Mesenchymal stem cell (in vitro differentiated cells and primary cell): ENCODE measurements around the gene BBX. TPM values are rescaled to one million over a fixed set of nuclear protein-coding genes. Genes with fewer than 3 reads are reported as not detected.

ENCODE experiments used
- DNase-seq: peaks from one replicate; pipeline ENCODE4 v3.0.0-alpha.2; 2013
- H2AFZ ChIP-seq: one replicate; pipeline ENCODE4 v1.6.1; 2013; ENCODE audit warnings: low read depth, mild to moderate bottlenecking, control low read depth, inconsistent platforms, low read length, moderate library complexity
- H2AK5ac ChIP-seq: 2 replicates; pipeline ENCODE4 v1.6.1; 2013; ENCODE audit warnings: low read length, moderate library complexity, mild to moderate bottlenecking, inconsistent platforms; ENCODE audit not compliant: severe bottlenecking
- H2BK120ac ChIP-seq: one replicate; pipeline ENCODE4 v1.6.1; 2013; ENCODE audit warnings: low read depth, mild to moderate bottlenecking, inconsistent platforms, low read length, moderate library complexity
- H2BK12ac ChIP-seq, 2 experiments: one replicate each; pipeline ENCODE4 v1.6.1; 2013; ENCODE audit warnings: inconsistent platforms in 2 of 2, low read length in 2 of 2, mild to moderate bottlenecking in 2 of 2, moderate library complexity in 2 of 2, control low read depth in 1 of 2
- H2BK15ac ChIP-seq: one replicate; pipeline ENCODE4 v1.6.1; 2013; ENCODE audit warnings: mild to moderate bottlenecking, low read depth, inconsistent platforms; ENCODE audit not compliant: poor library complexity, severe bottlenecking
- H2BK5ac ChIP-seq: 2 replicates; pipeline ENCODE4 v1.6.1; 2013; ENCODE audit warnings: low read depth, mild to moderate bottlenecking, low read length, control low read depth, inconsistent platforms; ENCODE audit not compliant: poor library complexity, severe bottlenecking
- H3K14ac ChIP-seq, 2 experiments: one replicate each; pipeline ENCODE4 v1.6.1; 2013; ENCODE audit warnings: inconsistent platforms in 2 of 2, low read length in 2 of 2, control low read depth in 1 of 2, mild to moderate bottlenecking in 1 of 2, moderate library complexity in 1 of 2
- H3K18ac ChIP-seq, 2 experiments: one replicate each; pipeline ENCODE4 v1.6.1; 2013; ENCODE audit warnings: inconsistent platforms in 2 of 2, low read length in 2 of 2, control low read depth in 1 of 2, low read depth in 1 of 2, mild to moderate bottlenecking in 1 of 2
- H3K23ac ChIP-seq, 2 experiments: one replicate each; pipeline ENCODE4 v1.6.1; 2013; ENCODE audit warnings: inconsistent platforms in 2 of 2, low read length in 2 of 2, mild to moderate bottlenecking in 2 of 2, moderate library complexity in 2 of 2, control low read depth in 1 of 2
- H3K27ac ChIP-seq: 2 replicates; pipeline ENCODE4 v1.5.1; 2013; ENCODE audit warnings: mild to moderate bottlenecking, moderate library complexity, low read length, control low read depth, inconsistent platforms; ENCODE audit not compliant: poor library complexity, severe bottlenecking
- H3K27me3 ChIP-seq, 2 experiments: 2 replicates each; pipeline versions ENCODE4 v1.6.1 to v1.7.0; 2013; ENCODE audit warnings: low read length in 2 of 2, mild to moderate bottlenecking in 2 of 2, moderate library complexity in 2 of 2, control low read depth in 1 of 2, inconsistent platforms in 1 of 2; ENCODE audit not compliant: control insufficient read depth in 1 of 2, insufficient read depth in 1 of 2
- H3K36me3 ChIP-seq, 2 experiments: 2 replicates each; pipeline versions ENCODE4 v1.6.1 to v1.7.0; 2013; ENCODE audit warnings: low read length in 2 of 2, control low read depth in 1 of 2, inconsistent platforms in 1 of 2, low read depth in 1 of 2, mild to moderate bottlenecking in 1 of 2; ENCODE audit not compliant: insufficient read depth in 2 of 2, control insufficient read depth in 1 of 2
- H3K4ac ChIP-seq, 2 experiments: one replicate each; pipeline ENCODE4 v1.6.1; 2013; ENCODE audit warnings: inconsistent platforms in 2 of 2, low read length in 2 of 2, mild to moderate bottlenecking in 2 of 2, moderate library complexity in 2 of 2, control low read depth in 1 of 2, low read depth in 1 of 2
- H3K4me1 ChIP-seq: 2 replicates; pipeline ENCODE4 v1.6.1; 2013; ENCODE audit warnings: low read depth, low read length, control low read depth; ENCODE audit not compliant: control insufficient read depth, insufficient read depth
- H3K4me2 ChIP-seq: 2 replicates; pipeline ENCODE4 v1.6.1; 2013; ENCODE audit warnings: low read length, mild to moderate bottlenecking, inconsistent platforms; ENCODE audit not compliant: poor library complexity, severe bottlenecking
- H3K4me3 ChIP-seq, 2 experiments: 2 replicates each; pipeline versions ENCODE4 v1.5.1 to v1.7.0; 2013; ENCODE audit warnings: low read length in 2 of 2, mild to moderate bottlenecking in 2 of 2, control low read depth in 1 of 2, low read depth in 1 of 2; ENCODE audit not compliant: insufficient read depth in 1 of 2
- H3K79me1 ChIP-seq: replicated peaks from 2 replicates; pipeline ENCODE4 v1.6.1; 2013; ENCODE audit warnings: mild to moderate bottlenecking, control low read depth, low read length, inconsistent platforms; ENCODE audit not compliant: poor library complexity, severe bottlenecking
- H3K9ac ChIP-seq: 2 replicates; pipeline ENCODE4 v1.7.0; 2013; ENCODE audit warnings: mild to moderate bottlenecking, low read length, moderate library complexity
- H3K9me3 ChIP-seq: 2 replicates; pipeline ENCODE4 v1.7.0; 2013; ENCODE audit warnings: mild to moderate bottlenecking, low read length; ENCODE audit not compliant: control insufficient read depth
- H4K8ac ChIP-seq: one replicate; pipeline ENCODE4 v1.6.1; 2013; ENCODE audit warnings: inconsistent platforms, mild to moderate bottlenecking, low read length, moderate library complexity
- H4K91ac ChIP-seq: one replicate; pipeline ENCODE4 v1.6.1; 2013; ENCODE audit warnings: mild to moderate bottlenecking, low read length, inconsistent platforms
- WGBS: methylation state at CpG from one replicate; pipeline ENCODE4 v1.1.7; 2013; ENCODE audit warnings: mixed read lengths; 5-methylcytosine and 5-hydroxymethylcytosine counted together
- polyA plus RNA-seq, 2 experiments: library from polyadenylated mRNA; stranded (reverse); fragments of 200-250 nt; gene quantifications; one replicate each; pipeline ENCODE4 v1.2.3, GENCODE V29; 2013

The BBX gene
- 37.7 TPM for polyA plus RNA-seq (2013, experiment 1 of 2)
- 38.4 TPM for polyA plus RNA-seq (2013, experiment 2 of 2)

DNA sequence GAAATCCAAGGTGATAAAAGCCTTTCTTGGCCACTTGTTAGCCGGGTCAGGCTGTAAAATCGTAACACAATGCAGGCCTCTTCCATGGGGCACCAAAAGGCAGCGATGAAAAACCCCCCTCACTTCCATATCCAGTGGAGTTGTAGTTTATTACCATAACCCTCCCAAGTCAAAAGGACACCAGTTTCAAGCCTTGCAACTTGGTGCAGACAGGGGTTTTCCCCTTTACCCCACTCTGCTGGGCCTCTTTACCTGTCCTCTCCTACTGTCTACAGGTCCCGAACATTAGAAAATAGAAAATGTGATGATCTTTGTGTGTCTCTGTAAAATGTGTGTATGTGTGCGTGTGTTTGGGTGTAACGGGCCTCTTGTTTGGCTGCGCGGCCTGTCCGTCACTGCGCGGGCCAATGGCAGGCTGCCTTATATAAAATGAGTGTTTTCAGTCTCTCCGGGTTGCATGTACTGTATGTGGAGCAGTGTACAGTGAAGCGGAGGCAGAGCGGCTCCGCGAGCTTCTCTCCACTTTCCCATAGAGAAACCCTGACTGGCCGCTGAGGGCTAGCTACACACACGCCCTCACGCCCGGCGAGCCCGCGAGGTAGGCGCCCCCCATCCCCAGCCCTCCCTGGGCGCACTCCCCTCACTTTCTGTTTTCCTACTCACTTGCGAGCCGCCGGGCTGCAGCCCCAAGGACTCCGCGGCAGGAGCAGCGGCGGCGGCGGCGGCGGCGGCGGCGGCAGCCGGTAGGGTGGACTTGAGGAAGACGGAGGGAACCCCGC, at the start of gene BBX:
Gene BBX, plus strand, starts transcription at position 453 of the 779 bp plus-strand sequence. CDS start 187,499 bp downstream, outside the sequence.
- Histone ChIP-seq H3K9me3 (no peaks in the 10 kb centered on the region), H3K4me3 (peak within 1 kb of the TSS; percentile 69 to 97), H2AK5ac (no peak within 1 kb of the TSS), H2BK120ac (peak within 1 kb of the TSS; percentile 95), H3K36me3 (no peaks in the 10 kb centered on the region), H3K9ac (peak within 1 kb of the TSS; percentile 91), H2AFZ (peak within 1 kb of the TSS; percentile 57), H3K79me1 (peaks cover 9% of the 10 kb centered on the region), H3K27ac (peak within 1 kb of the TSS; percentile 86), H4K91ac (peak within 1 kb of the TSS; percentile 39), H2BK5ac (peak within 1 kb of the TSS; percentile 46), H2BK15ac (no peak within 1 kb of the TSS), H3K18ac (peak within 1 kb of the TSS; percentile 63 to 91), H3K4ac (peak within 1 kb of the TSS in 1 of 2 experiments; percentile 32), H3K14ac (peak within 1 kb of the TSS in 1 of 2 experiments; percentile 46), H4K8ac (peak within 1 kb of the TSS; percentile 60), H3K23ac (peak within 1 kb of the TSS in 1 of 2 experiments; percentile 84), H3K4me2 (peak within 1 kb of the TSS; percentile 87), H2BK12ac (peak within 1 kb of the TSS in 1 of 2 experiments; percentile 11), H3K27me3 (no peaks in the 10 kb centered on the region), H3K4me1 (no peaks in the 10 kb centered on the region)
- DNase-seq: peak; percentile 98
- WGBS: under 1% methylated on average over 34 of the region's 42 CpGs

GRCh38 chr3:107476462-107476861, 46.3 kb upstream of the BBX start:
- H3K27ac ChIP-seq: no peak overlapping the region
- no peak overlapping the region for H2AK5ac ChIP-seq
- no peak overlapping the region for H3K9ac ChIP-seq
- no peak overlapping the region for H2BK15ac ChIP-seq
- no peak overlapping the region for H4K91ac ChIP-seq
- H3K4me1 ChIP-seq: no peaks in the 10 kb centered on the region
- H2BK12ac ChIP-seq: no peak overlapping the region
- no peak overlapping the region for H2BK120ac ChIP-seq
- H3K14ac ChIP-seq: no peak overlapping the region
- no peaks in the 10 kb centered on the region for H3K79me1 ChIP-seq
- H3K4me2 ChIP-seq: no peak overlapping the region
- no peak overlapping the region for H3K4me3 ChIP-seq
- no peaks in the 10 kb centered on the region for H3K27me3 ChIP-seq
- H3K36me3 ChIP-seq: no peaks in the 10 kb centered on the region
- no peak overlapping the region for H2AFZ ChIP-seq
- no peak overlapping the region for H3K23ac ChIP-seq
- no peak overlapping the region for H4K8ac ChIP-seq
- no peak overlapping the region for H3K18ac ChIP-seq
- no peaks in the 10 kb centered on the region for H3K9me3 ChIP-seq
- no peak for DNase-seq
- H2BK5ac ChIP-seq: no peak overlapping the region
- no peak overlapping the region for H3K4ac ChIP-seq

GRCh38 chr3:107487490-107487889, 35.3 kb upstream of the BBX start:
- H3K23ac ChIP-seq: no peak overlapping the region
- no peak overlapping the region for H2BK5ac ChIP-seq
- H2AFZ ChIP-seq: no peak overlapping the region
- H3K79me1 ChIP-seq: no peaks in the 10 kb centered on the region
- DNase-seq: no peak
- WGBS: no CpG with 5 or more reads among the region's 2 CpGs
- no peak overlapping the region for H3K27ac ChIP-seq
- H2BK120ac ChIP-seq: no peak overlapping the region
- no peaks in the 10 kb centered on the region for H3K4me1 ChIP-seq
- no peak overlapping the region for H3K4ac ChIP-seq
- no peak overlapping the region for H2BK15ac ChIP-seq
- H2AK5ac ChIP-seq: no peak overlapping the region
- H3K4me3 ChIP-seq: no peak overlapping the region
- no peak overlapping the region for H3K14ac ChIP-seq
- H3K36me3 ChIP-seq: no peaks in the 10 kb centered on the region
- no peak overlapping the region for H4K8ac ChIP-seq
- no peaks in the 10 kb centered on the region for H3K27me3 ChIP-seq
- no peaks in the 10 kb centered on the region for H3K9me3 ChIP-seq
- no peak overlapping the region for H3K18ac ChIP-seq
- no peak overlapping the region for H3K9ac ChIP-seq
- H2BK12ac ChIP-seq: no peak overlapping the region
- H4K91ac ChIP-seq: no peak overlapping the region
- H3K4me2 ChIP-seq: no peak overlapping the region

- WGBS: 93% methylated on average over 2 of the region's 4 CpGs
- no peak overlapping the region for H3K9ac ChIP-seq
- no peak overlapping the region for H4K91ac ChIP-seq
- no peaks in the 10 kb centered on the region for H3K36me3 ChIP-seq
- no peak overlapping the region for H3K4me3 ChIP-seq
- no peaks in the 10 kb centered on the region for H3K9me3 ChIP-seq
- H3K4ac ChIP-seq: no peak overlapping the region
- H3K23ac ChIP-seq: no peak overlapping the region
- DNase-seq: no peak
- no peak overlapping the region for H3K4me2 ChIP-seq
- no peaks in the 10 kb centered on the region for H3K79me1 ChIP-seq
- H3K4me1 ChIP-seq: no peaks in the 10 kb centered on the region
- no peak overlapping the region for H2BK15ac ChIP-seq
- H2BK5ac ChIP-seq: no peak overlapping the region
- H2BK120ac ChIP-seq: no peak overlapping the region
- H4K8ac ChIP-seq: no peak overlapping the region
- no peaks in the 10 kb centered on the region for H3K27me3 ChIP-seq
- no peak overlapping the region for H3K27ac ChIP-seq
- H3K14ac ChIP-seq: no peak overlapping the region
- no peak overlapping the region for H2AFZ ChIP-seq
- no peak overlapping the region for H3K18ac ChIP-seq
- no peak overlapping the region for H2AK5ac ChIP-seq
- no peak overlapping the region for H2BK12ac ChIP-seq
Observed at GRCh38 chr3:107488942-107489341, 33.8 kb upstream of the BBX start.
